HL-60 (cell line): Measurements from ENCODE around the gene ANKRD44.

Source experiments
- POLR2AphosphoS5 ChIP-seq: IDR thresholded peaks from 2 replicates; pipeline ENCODE4 v1.6.1; 2012; ENCODE audit warnings: low read depth
- TF ChIP-seq, protein P1 (sequence below): IDR thresholded peaks from one replicate; pipeline ENCODE4 v1.5.1; 2011; ENCODE audit warnings: low read length, control low read depth, inconsistent platforms; ENCODE audit not compliant: insufficient read depth
- TF ChIP-seq, protein P2 (sequence below): IDR thresholded peaks from 2 replicates; pipeline ENCODE4 v1.6.1; 2012; ENCODE audit warnings: low read depth; ENCODE audit not compliant: insufficient replicate concordance

DNA sequence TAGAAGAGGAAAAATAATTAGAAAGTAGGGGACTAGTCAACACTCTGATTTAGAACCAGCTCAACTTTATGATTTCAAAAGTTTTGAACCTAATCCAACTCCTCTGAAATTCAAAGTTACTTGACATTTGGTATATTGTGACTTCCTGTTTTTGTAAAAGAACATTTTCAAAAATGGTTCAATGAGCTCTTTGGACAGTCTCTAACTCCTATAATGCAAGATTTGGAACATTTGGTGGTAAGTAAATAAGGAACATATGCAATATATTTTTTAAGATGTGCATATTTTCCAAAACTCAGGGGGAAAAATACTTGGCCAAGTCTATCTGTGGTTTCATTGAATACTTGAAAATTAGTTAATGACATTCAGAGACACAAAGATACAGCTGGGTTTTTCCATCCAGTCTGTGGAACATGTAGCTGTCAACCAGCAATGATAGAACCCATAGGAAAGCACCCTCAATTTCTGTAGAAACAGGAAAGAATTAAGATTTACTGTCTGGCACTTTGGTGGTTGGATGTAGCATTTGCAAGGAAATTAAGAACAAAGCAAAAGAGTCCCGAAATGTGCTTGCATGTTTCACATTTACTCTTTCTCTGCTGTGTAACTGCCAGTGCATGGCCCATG lies 17.0 kb upstream of the ANKRD44 start:
- TF ChIP-seq, protein P1, sequence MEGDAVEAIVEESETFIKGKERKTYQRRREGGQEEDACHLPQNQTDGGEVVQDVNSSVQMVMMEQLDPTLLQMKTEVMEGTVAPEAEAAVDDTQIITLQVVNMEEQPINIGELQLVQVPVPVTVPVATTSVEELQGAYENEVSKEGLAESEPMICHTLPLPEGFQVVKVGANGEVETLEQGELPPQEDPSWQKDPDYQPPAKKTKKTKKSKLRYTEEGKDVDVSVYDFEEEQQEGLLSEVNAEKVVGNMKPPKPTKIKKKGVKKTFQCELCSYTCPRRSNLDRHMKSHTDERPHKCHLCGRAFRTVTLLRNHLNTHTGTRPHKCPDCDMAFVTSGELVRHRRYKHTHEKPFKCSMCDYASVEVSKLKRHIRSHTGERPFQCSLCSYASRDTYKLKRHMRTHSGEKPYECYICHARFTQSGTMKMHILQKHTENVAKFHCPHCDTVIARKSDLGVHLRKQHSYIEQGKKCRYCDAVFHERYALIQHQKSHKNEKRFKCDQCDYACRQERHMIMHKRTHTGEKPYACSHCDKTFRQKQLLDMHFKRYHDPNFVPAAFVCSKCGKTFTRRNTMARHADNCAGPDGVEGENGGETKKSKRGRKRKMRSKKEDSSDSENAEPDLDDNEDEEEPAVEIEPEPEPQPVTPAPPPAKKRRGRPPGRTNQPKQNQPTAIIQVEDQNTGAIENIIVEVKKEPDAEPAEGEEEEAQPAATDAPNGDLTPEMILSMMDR: no peak
- no peak for TF ChIP-seq POLR2AphosphoS5
- TF ChIP-seq, protein P2, sequence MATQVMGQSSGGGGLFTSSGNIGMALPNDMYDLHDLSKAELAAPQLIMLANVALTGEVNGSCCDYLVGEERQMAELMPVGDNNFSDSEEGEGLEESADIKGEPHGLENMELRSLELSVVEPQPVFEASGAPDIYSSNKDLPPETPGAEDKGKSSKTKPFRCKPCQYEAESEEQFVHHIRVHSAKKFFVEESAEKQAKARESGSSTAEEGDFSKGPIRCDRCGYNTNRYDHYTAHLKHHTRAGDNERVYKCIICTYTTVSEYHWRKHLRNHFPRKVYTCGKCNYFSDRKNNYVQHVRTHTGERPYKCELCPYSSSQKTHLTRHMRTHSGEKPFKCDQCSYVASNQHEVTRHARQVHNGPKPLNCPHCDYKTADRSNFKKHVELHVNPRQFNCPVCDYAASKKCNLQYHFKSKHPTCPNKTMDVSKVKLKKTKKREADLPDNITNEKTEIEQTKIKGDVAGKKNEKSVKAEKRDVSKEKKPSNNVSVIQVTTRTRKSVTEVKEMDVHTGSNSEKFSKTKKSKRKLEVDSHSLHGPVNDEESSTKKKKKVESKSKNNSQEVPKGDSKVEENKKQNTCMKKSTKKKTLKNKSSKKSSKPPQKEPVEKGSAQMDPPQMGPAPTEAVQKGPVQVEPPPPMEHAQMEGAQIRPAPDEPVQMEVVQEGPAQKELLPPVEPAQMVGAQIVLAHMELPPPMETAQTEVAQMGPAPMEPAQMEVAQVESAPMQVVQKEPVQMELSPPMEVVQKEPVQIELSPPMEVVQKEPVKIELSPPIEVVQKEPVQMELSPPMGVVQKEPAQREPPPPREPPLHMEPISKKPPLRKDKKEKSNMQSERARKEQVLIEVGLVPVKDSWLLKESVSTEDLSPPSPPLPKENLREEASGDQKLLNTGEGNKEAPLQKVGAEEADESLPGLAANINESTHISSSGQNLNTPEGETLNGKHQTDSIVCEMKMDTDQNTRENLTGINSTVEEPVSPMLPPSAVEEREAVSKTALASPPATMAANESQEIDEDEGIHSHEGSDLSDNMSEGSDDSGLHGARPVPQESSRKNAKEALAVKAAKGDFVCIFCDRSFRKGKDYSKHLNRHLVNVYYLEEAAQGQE: no peak
